VCaP (cell line): ENCODE results near the gene TFCP2.

Experiments
- H3K27ac ChIP-seq: fragments of 450-650 bp; 2 replicates; pipeline ENCODE4 v1.5.1; 2017
- CTCF ChIP-seq: fragments of 450-650 bp; conservative IDR thresholded peaks from 2 replicates; pipeline ENCODE4 v1.5.1; 2017; ENCODE audit warnings: mild to moderate bottlenecking, moderate library complexity

The TFCP2 gene

GRCh38 chr12:51216642-51217041 is 43.7 kb upstream of the TFCP2 start:
- TF ChIP-seq CTCF: no peak
- peak overlapping the region; percentile 96 for H3K27ac ChIP-seq

- H3K27ac ChIP-seq: no peak overlapping the region
- TF ChIP-seq CTCF: no peak
Observed at GRCh38 chr12:51214895-51215294, 42.0 kb upstream of the TFCP2 start.

GRCh38 chr12:51210690-51211395 is 37.9 kb upstream of the TFCP2 start:
- no peak overlapping the region for H3K27ac ChIP-seq
- TF ChIP-seq CTCF: no peak

GRCh38 chr12:51209259-51209658 is 36.3 kb upstream of the TFCP2 start:
- no peak for TF ChIP-seq CTCF
- no peak overlapping the region for H3K27ac ChIP-seq

GRCh38 chr12:51208016-51208660 is 35.2 kb upstream of the TFCP2 start:
- no peak for TF ChIP-seq CTCF
- no peak overlapping the region for H3K27ac ChIP-seq

- TF ChIP-seq CTCF: no peak
- no peak overlapping the region for H3K27ac ChIP-seq
Observed at GRCh38 chr12:51205350-51205749, 32.4 kb upstream of the TFCP2 start.

GRCh38 chr12:51202718-51203117 is 29.8 kb upstream of the TFCP2 start:
- no peak overlapping the region for H3K27ac ChIP-seq
- TF ChIP-seq CTCF: no peak
